ENCODE data around the gene PPP1R37.
"Not testable (repeated sequence)": the region's sequence is repeated elsewhere in the genome, so short reads cannot be mapped to it uniquely, and the experiment has no call there.

Gene PPP1R37

GRCh38 chr19:45095496-45096413, 2.8 kb downstream of the PPP1R37 start:
- no peak for DNase-seq (ENCODE audit: low spot score)

GRCh38 chr19:45096700-45097099, 3.7 kb downstream of the PPP1R37 start:
- no peak for DNase-seq (ENCODE audit: low spot score)

GRCh38 chr19:45097450-45097775, 4.4 kb downstream of the PPP1R37 start:
- no peak for DNase-seq (ENCODE audit: low spot score)

GRCh38 chr19:45097776-45098520, 5.0 kb downstream of the PPP1R37 start:
- no peak for DNase-seq (ENCODE audit: low spot score)

DNA sequence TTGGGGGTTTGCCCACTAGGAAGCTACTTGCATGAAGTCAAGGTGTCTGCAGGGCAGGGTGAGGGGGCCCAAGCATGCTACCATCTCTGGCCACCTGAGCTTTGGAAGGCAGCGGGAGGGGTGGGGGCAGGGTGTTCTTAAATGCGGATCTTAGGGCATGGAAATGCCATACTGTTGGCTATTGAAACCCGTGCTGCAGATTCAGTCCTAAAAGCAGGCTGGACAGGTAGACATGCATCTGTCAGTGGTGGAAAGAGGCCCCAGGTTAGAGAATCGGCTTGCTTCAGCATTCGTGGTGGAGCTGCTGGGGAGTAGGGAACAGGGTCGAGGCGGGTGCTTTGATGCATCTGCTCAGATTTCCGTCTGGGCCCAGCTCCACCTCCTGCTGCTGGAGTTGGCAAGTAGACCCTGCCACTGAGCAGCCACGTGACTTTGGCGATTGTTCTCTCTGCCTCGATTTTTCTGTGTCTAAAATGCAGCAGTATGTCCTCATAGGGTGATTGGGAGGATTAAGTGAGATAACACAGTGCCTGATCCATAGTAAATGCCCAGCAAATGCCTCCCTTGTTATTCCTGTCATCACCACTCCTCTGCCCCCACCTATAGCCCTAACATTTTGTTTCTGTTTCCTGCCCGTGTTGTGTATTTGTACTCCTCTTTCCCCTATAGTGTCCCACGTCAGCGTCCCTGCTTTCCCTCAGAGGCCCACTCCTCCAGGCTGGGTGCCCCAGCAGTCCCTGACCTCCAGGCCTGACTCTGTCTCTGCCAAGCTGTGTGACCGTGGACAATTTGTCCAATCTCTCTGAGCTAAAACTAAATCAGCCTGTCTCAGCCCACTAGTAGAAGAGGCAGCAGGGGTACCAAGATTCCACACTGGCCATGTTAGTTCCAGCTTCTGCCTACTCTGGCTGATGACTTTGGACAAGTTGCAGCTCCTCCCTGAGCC, 5.8 kb downstream of the PPP1R37 start:
- DNase-seq (ENCODE audit: low spot score), result no peak

- no peak for DNase-seq (ENCODE audit: low spot score)
Measured at GRCh38 chr19:45099467-45100191, 6.7 kb downstream of the PPP1R37 start.

- DNase-seq (ENCODE audit: low spot score), result no peak
Measured at GRCh38 chr19:45100201-45100600, 7.2 kb downstream of the PPP1R37 start.

DNA sequence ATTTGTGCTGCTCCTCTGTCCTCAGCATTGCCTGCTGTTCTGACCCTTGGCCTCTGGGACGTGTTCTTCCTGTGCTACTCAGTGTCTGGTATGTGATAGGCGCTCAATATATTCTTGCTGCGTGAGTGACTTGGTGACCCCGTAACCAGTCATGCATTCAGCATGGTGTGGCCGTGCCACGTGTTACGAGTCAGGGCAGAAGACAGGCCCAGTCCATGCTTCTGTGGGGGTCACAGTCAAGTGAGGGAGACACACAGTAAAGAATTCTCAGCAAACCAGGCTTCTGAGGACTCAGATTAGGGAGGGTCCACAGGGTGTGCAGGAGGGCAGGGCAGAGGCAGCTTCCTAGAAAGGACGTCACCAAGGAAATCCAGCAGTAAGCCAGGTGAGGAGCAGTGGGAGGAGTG, 7.9 kb downstream of the PPP1R37 start:
- DNase-seq (ENCODE audit: low spot score), result no peak

DNA sequence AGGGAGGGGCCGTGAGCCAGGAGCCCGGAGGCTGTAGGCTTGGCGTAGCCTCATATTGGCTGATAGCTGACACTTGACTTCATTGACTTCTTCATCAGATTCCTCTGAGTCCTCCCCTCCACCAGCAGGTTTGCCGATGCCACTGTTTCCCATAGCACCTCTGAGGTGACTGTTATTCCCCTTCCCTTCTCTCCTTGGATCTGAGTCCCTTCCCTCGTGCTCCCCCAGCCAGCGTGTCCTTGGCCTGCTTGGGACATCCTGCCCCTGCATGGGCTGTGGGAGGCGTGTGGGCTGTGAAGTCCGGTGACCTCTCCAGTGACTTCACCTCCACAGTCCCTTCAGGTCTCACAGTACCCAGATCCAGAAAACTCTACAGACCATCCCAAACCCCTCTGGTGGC, 8.8 kb downstream of the PPP1R37 start:
- no peak for DNase-seq (ENCODE audit: low spot score)

DNA sequence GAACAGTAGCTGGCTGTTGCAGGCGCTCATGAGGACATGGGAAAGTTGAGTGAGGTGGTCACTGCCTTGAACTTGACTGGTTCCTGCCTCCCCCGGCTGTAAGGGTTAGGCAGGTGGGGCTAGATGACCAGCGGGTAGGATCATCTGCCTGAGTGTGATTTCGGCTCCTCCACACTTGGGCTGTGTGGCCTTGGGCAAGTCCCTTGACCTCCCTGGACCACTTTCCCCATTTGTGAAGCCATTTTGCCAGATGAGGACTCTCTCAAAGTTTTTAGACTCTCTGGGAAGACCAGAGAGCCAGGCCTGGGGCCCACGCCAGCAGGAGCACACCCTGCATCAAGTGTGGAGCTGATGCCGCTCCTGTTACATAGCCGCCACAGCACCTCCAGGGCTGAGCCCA, 9.5 kb downstream of the PPP1R37 start:
- DNase-seq (ENCODE audit: low spot score), result no peak

- DNase-seq (ENCODE audit: low spot score), result no peak
Measured at GRCh38 chr19:45103156-45103507, 10.2 kb downstream of the PPP1R37 start.

DNA sequence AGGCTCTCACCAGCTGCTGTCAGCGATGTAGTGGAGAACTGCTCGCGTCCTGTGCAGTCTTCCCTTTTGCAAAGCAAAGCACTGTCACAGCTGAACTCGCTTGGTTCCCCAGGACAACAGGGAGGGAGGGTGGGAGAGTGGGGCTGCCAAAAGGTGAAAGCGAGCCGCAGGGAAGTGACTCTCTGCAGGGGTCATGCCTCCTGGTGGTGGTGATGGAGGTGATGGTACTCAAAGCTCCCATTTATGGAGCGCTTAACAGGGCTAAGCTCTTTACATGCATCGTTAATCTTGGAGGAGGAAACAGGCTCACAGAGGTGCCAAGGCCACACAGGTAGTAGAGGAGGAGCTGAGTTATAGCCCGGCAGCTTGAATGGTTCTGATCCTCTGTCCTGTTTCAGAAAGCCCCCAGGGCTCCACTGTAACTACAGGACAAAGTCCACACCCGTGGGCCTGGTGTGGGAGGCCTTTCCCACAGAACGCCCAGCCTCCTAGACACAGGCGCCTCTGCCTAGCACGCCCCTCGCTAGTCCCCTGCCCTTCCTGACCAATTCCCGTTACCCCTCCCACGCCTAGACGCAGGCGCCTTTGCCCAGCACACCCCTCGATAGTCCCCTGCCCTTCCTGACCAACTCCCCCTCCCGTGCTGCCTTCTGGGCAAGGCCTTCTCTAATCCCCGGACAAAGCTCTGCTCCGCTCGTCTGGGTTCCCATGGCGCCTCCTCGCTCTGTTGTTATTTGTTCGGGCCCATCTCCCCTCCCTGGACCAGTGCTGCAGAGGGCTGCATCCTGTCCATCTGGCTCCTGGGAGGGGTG, 10.7 kb downstream of the PPP1R37 start:
- DNase-seq (ENCODE audit: low spot score), result no peak

GRCh38 chr19:45104658-45105349, 11.8 kb downstream of the PPP1R37 start:
- DNase-seq (ENCODE audit: low spot score), result no peak

DNA sequence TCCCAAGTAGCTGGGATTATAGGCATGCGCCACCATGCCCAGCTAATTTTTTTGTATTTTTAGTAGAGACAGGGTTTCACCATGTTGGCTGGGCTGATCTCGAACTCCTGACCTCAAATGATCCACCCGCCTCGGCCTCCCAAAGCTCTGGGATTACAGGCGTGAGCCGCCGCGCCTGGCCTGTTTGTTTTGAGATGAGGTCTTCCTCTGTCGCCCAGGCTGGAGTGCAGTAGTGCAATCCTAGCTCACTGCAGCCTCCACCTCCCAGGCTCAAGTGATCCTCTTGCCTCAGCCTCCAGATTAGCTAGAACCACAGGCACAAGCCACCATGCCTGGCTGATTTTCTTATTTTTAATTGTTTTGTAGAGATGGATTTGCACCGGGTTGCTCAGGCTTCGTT, 13.4 kb downstream of the PPP1R37 start:
- not testable (repeated sequence) for DNase-seq (ENCODE audit: low spot score)

GRCh38 chr19:45107621-45108150, 14.7 kb downstream of the PPP1R37 start:
- no peak for DNase-seq (ENCODE audit: low spot score)

GRCh38 chr19:45110851-45111266, 17.9 kb downstream of the PPP1R37 start:
- no peak for DNase-seq (ENCODE audit: low spot score)

GRCh38 chr19:45112111-45112827, 19.3 kb downstream of the PPP1R37 start:
- no peak for DNase-seq (ENCODE audit: low spot score)

- DNase-seq (ENCODE audit: low spot score), result no peak
Measured at GRCh38 chr19:45113628-45114027, 20.6 kb downstream of the PPP1R37 start.

GRCh38 chr19:45114116-45114515, 21.1 kb downstream of the PPP1R37 start:
- no peak for DNase-seq (ENCODE audit: low spot score)
